Mesenteric fat pad (tissue), 1 donor: Measurements from ENCODE around the gene NOX5. TPM values are rescaled to one million over a fixed set of nuclear protein-coding genes. Genes with fewer than 3 reads are reported as not detected.
"Not testable (repeated sequence)": the region's sequence is repeated elsewhere in the genome, so short reads cannot be mapped to it uniquely, and the experiment has no call there.

Experiments used
- DNase-seq: peaks from one replicate; pipeline ENCODE4 v3.0.0-alpha.2; 2020; ENCODE audit warnings: low spot score
- long read RNA-seq: library from polyadenylated mRNA; unstranded; transcript quantifications from one replicate; pipeline ENCODE4 v2.0.0, GENCODE V29; 2020
- total RNA-seq: library from RNA; stranded (reverse); fragmentation: NEBNext Ultra II Directional; extraction: Animal tissue kit (Norgen Biotek cat#: 25700); gene quantifications from one replicate; pipeline ENCODE4 v1.2.1, GENCODE V29; 2021
- donor health status: DM: yes; HTN: yes; CAD: no.

The NOX5 gene
- total RNA-seq: 0.19 TPM
- long read RNA-seq: 0 reads

GRCh38 chr15:69014454-69014853 is at the start of gene NOX5:
NOX5 (plus strand) TSS chr15:69014695; CDS start chr15:69014736, 41 bp downstream.
- DNase-seq: peak; percentile 69

GRCh38 chr15:68966996-68967395 is 47.5 kb upstream of the NOX5 start:
- DNase-seq: no peak

- DNase-seq: no peak
Measured at GRCh38 chr15:68967948-68968347, 46.5 kb upstream of the NOX5 start.

GRCh38 chr15:68969298-68969697 is 45.2 kb upstream of the NOX5 start:
- no peak for DNase-seq

GRCh38 chr15:68972201-68973065 is 42.1 kb upstream of the NOX5 start:
- no peak for DNase-seq

GRCh38 chr15:68975651-68976160 is 38.8 kb upstream of the NOX5 start:
- not testable (repeated sequence) for DNase-seq

- DNase-seq: not testable (repeated sequence)
Measured at GRCh38 chr15:68977426-68977825, 37.1 kb upstream of the NOX5 start.

GRCh38 chr15:68979006-68979405 is 35.5 kb upstream of the NOX5 start:
- DNase-seq: no peak

- DNase-seq: no peak
Measured at GRCh38 chr15:68979816-68980215, 34.7 kb upstream of the NOX5 start.

- no peak for DNase-seq
Measured at GRCh38 chr15:68980786-68981185, 33.7 kb upstream of the NOX5 start.

- no peak for DNase-seq
Measured at GRCh38 chr15:68981941-68982340, 32.6 kb upstream of the NOX5 start.

GRCh38 chr15:68982976-68983563 is 31.4 kb upstream of the NOX5 start:
- no peak for DNase-seq

- DNase-seq: no peak
Measured at GRCh38 chr15:68983961-68984481, 30.5 kb upstream of the NOX5 start.

GRCh38 chr15:68984586-68984985 is 29.9 kb upstream of the NOX5 start:
- no peak for DNase-seq

- no peak for DNase-seq
Measured at GRCh38 chr15:68985361-68985891, 29.1 kb upstream of the NOX5 start.

- no peak for DNase-seq
Measured at GRCh38 chr15:68986322-68986721, 28.2 kb upstream of the NOX5 start.

GRCh38 chr15:68987120-68987519 is 27.4 kb upstream of the NOX5 start:
- peak; percentile 59 for DNase-seq

GRCh38 chr15:68987676-68988075 is 26.8 kb upstream of the NOX5 start:
- no peak for DNase-seq

- DNase-seq: no peak
Measured at GRCh38 chr15:68989541-68990230, 24.8 kb upstream of the NOX5 start.

- DNase-seq: no peak
Measured at GRCh38 chr15:68990231-68990991, 24.1 kb upstream of the NOX5 start.
